Neutrophil (primary cell): ENCODE measurements around the gene ABLIM1.

ENCODE experiments used
- H3K27ac ChIP-seq: fragments of 200-600 bp; sonication (generic); 2 replicates; pipeline ENCODE4 v1.5.1; 2016; ENCODE audit warnings: mild to moderate bottlenecking, moderate library complexity
- H3K27me3 ChIP-seq: fragments of 200-600 bp; sonication (generic); 2 replicates; pipeline ENCODE4 v1.6.0; 2016; ENCODE audit warnings: mild to moderate bottlenecking
- H3K36me3 ChIP-seq: fragments of 200-600 bp; sonication (generic); 2 replicates; pipeline ENCODE4 v1.5.1; 2017
- H3K4me1 ChIP-seq, 2 experiments: fragments of 200-600 bp in 1 of 2; sonication (generic) in 1 of 2; 1 replicate in 1 of 2; 2 replicates in 1 of 2; pipeline versions ENCODE4 v1.5.1 to v1.6.1; 2013 to 2016; ENCODE audit warnings: low read depth in 1 of 2, low read length in 1 of 2, mild to moderate bottlenecking in 1 of 2, moderate library complexity in 1 of 2; ENCODE audit not compliant: control insufficient read depth in 1 of 2, insufficient read depth in 1 of 2
- H3K4me3 ChIP-seq, 2 experiments: fragments of 200-600 bp in 1 of 2; sonication (generic) in 1 of 2; 1 replicate in 1 of 2; 2 replicates in 1 of 2; pipeline ENCODE4 v1.5.1; 2013 to 2016; ENCODE audit warnings: low read depth in 1 of 2, low read length in 1 of 2, mild to moderate bottlenecking in 1 of 2, moderate library complexity in 1 of 2
- H3K9me3 ChIP-seq: fragments of 200-600 bp; sonication (generic); 2 replicates; pipeline ENCODE4 v1.5.1; 2016
- TF ChIP-seq, protein P1 (sequence below): fragments of 200-600 bp; sonication (generic); IDR thresholded peaks from 2 replicates; pipeline ENCODE4 v1.5.1; 2016; ENCODE audit warnings: antibody characterized with exemption

Gene ABLIM1

DNA sequence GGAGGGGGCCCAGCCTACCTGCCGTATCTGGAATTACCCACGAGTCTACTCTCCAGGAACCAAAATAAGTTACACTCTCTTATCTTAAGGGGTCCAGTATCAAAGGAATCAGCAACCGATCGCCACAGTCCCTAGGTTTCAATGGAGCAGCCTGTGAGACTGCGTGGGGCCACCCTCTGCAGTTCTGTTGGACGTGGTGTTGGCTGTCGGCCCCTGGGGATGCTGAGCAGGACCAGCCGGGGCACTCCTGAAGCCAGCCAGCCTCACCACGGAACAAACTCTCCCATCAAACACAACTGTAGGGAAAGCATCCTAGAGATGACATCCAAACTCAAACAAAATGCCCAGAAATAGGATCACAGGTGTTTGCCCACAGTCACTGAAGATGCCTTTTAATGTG lies 25.5 kb upstream of the ABLIM1 start:
- Histone ChIP-seq H3K9me3 (no peaks in the 10 kb centered on the region), H3K36me3 (no peaks in the 10 kb centered on the region), H3K4me3 (no peak overlapping the region), H3K27me3 (peaks cover 38% of the 10 kb centered on the region), H3K27ac (no peak overlapping the region), H3K4me1 (no peaks in the 10 kb centered on the region)
- TF ChIP-seq, protein P1, sequence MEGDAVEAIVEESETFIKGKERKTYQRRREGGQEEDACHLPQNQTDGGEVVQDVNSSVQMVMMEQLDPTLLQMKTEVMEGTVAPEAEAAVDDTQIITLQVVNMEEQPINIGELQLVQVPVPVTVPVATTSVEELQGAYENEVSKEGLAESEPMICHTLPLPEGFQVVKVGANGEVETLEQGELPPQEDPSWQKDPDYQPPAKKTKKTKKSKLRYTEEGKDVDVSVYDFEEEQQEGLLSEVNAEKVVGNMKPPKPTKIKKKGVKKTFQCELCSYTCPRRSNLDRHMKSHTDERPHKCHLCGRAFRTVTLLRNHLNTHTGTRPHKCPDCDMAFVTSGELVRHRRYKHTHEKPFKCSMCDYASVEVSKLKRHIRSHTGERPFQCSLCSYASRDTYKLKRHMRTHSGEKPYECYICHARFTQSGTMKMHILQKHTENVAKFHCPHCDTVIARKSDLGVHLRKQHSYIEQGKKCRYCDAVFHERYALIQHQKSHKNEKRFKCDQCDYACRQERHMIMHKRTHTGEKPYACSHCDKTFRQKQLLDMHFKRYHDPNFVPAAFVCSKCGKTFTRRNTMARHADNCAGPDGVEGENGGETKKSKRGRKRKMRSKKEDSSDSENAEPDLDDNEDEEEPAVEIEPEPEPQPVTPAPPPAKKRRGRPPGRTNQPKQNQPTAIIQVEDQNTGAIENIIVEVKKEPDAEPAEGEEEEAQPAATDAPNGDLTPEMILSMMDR = no peak

DNA sequence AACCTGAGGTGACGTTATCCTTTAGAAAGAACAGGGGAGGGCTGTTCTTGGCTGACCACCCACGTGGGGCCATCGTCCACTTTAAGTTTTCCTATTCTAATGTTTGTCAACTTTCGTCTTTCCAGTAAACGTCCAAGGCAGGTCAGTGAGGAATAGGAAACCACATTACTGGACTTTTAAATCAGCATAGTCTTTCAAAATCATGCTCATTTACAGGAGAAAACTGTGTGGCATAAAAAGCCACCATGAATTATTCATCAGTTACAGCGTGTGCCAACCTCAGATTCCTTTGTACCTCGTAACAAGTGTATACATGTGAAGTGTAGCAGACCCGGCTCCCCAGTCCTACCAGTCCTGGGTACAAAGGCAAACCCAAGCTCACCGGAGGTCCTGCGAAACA lies 25.1 kb upstream of the ABLIM1 start:
- Histone ChIP-seq H3K9me3 (no peaks in the 10 kb centered on the region), H3K27ac (no peak overlapping the region), H3K4me3 (no peak overlapping the region), H3K27me3 (peaks cover 38% of the 10 kb centered on the region), H3K4me1 (no peaks in the 10 kb centered on the region), H3K36me3 (no peaks in the 10 kb centered on the region)
- TF ChIP-seq, protein P1 = no peak

DNA sequence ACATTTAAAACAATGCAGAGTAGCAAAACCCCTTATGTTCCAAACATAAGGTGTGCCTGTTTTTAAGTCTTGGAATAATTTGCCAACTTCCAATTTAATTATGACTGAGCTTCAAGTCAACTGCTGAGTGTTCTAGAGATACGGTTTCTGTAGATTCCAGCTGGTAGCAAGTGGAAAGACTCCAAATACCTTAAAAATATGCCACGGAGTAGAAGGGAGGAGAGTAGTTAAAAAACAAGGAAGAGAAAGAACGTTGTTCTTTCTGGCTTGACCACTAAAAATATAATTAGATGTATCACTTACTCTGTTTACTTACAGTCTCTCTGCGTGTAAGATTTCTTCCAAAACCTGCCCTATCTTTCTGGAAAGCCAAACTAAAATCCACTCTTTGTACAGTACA lies 24.5 kb upstream of the ABLIM1 start:
- Histone ChIP-seq H3K4me3 (no peak overlapping the region), H3K27ac (no peak overlapping the region), H3K36me3 (no peaks in the 10 kb centered on the region), H3K27me3 (peaks cover 38% of the 10 kb centered on the region), H3K4me1 (no peaks in the 10 kb centered on the region), H3K9me3 (no peaks in the 10 kb centered on the region)
- TF ChIP-seq, protein P1 = no peak

DNA sequence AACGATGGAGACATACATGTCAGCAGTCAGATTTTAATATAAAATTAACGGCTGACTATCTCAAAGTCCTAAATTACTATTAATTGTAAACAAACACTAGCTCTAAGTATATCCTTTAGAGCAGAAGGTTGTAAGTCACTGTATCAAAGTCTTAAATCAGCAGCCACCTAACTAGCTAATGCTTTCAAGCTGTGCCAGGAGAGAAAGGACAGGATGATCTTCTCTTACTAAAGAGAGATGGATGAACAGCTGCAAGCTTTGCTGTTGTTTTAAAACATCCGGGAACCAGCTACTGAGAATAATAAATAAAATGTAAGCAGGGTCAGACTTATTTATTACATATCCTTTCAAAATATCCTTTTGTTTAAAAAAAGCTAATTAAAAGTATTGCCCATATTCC lies 24.0 kb upstream of the ABLIM1 start:
- Histone ChIP-seq H3K9me3 (no peaks in the 10 kb centered on the region), H3K27me3 (peaks cover 38% of the 10 kb centered on the region), H3K27ac (no peak overlapping the region), H3K36me3 (no peaks in the 10 kb centered on the region), H3K4me3 (no peak overlapping the region), H3K4me1 (no peaks in the 10 kb centered on the region)
- TF ChIP-seq, protein P1 = no peak

DNA sequence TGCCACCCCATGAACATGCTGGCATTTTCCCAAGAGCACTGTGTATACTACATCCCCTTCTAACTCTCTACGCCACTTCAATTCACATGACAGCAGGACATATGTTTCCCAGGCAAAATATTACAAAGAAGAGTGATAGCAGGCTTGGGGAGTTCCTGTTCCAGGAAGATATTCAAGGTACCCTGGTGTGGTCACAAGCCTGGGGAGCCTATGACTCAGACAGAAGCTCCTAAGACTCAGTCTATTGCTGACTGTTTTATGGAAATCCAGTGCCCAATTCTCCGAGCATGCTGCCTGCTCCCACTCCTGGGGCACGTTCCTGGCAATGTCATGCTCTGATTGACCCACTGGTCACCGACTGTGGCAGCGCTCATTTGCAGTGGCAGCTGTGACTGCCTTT lies 23.5 kb upstream of the ABLIM1 start:
- peaks cover 38% of the 10 kb centered on the region for H3K27me3 ChIP-seq
- TF ChIP-seq, protein P1 = no peak
- H3K4me1 ChIP-seq = no peaks in the 10 kb centered on the region
- no peaks in the 10 kb centered on the region for H3K36me3 ChIP-seq
- H3K4me3 ChIP-seq = no peak overlapping the region
- H3K9me3 ChIP-seq = no peaks in the 10 kb centered on the region
- no peak overlapping the region for H3K27ac ChIP-seq

DNA sequence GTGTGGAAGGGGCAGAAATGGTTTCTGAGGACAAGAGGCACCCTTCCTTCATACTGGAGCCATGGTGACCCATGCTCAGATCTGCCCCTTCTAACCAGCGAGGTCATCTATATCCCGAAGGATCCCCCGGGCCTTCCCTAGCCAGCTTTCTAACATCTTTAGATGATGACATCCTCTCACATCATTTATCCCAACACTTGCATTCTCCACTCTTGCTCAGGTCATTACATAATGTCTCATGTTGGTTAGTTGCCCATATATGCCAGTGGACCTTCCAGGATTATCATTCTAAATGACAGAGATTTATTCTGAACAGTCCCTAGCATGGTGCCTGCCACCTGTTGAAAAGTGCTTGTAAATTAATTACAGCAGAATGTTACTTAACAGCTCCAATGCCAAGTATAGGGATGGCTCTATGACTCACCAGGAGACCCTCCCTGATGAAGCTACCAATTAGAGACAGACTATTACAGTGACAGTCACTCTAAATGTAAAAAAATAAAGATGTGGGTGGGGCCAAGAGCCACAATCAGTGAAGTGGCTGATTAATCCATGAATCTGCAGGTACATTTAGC lies 22.6 kb upstream of the ABLIM1 start:
- peaks cover 5 to 7% of the 10 kb centered on the region in 2 experiments for H3K4me1 ChIP-seq
- H3K27me3 ChIP-seq = peaks cover 38% of the 10 kb centered on the region
- H3K36me3 ChIP-seq = no peaks in the 10 kb centered on the region
- TF ChIP-seq, protein P1 = no peak
- H3K4me3 ChIP-seq = no peak overlapping the region
- no peaks in the 10 kb centered on the region for H3K9me3 ChIP-seq
- no peak overlapping the region for H3K27ac ChIP-seq
